Neural progenitor cell (in vitro differentiated cells): ENCODE results near the gene MCUB. TPM values are rescaled to one million over a fixed set of nuclear protein-coding genes. Genes with fewer than 3 reads are reported as not detected.

Experiments used
- DNase-seq: peaks from one replicate; pipeline ENCODE4 v3.0.0-alpha.2; 2016; ENCODE audit warnings: low spot score
- H2AFZ ChIP-seq: fragments of 200-600 bp; sonication (generic); replicated peaks from 2 replicates; pipeline ENCODE4 v1.6.1; 2016; ENCODE audit warnings: antibody characterized with exemption
- H3F3A ChIP-seq: fragments of 200-600 bp; sonication (generic); 2 replicates; pipeline ENCODE4 v1.6.1; 2016; ENCODE audit warnings: antibody characterized with exemption, low read depth
- H3K27ac ChIP-seq: fragments of 200-600 bp; sonication (generic); 2 replicates; pipeline ENCODE4 v1.5.1; 2016; ENCODE audit warnings: mild to moderate bottlenecking
- H3K27me3 ChIP-seq: fragments of 200-600 bp; sonication (generic); 2 replicates; pipeline ENCODE4 v1.6.1; 2016; ENCODE audit warnings: mild to moderate bottlenecking, moderate library complexity
- H3K36me3 ChIP-seq: fragments of 200-600 bp; sonication (generic); 2 replicates; pipeline ENCODE4 v1.5.1; 2016
- H3K4me1 ChIP-seq: fragments of 200-600 bp; sonication (generic); 2 replicates; pipeline ENCODE4 v1.6.1; 2016; ENCODE audit warnings: mixed run types
- H3K4me2 ChIP-seq: fragments of 200-600 bp; sonication (generic); 2 replicates; pipeline ENCODE4 v1.6.1; 2016
- H3K4me3 ChIP-seq: fragments of 200-600 bp; sonication (generic); 2 replicates; pipeline ENCODE4 v1.5.1; 2016
- H3K79me2 ChIP-seq: fragments of 200-600 bp; sonication (generic); 2 replicates; pipeline ENCODE4 v1.6.1; 2016; ENCODE audit warnings: low read depth
- H3K9ac ChIP-seq: fragments of 200-600 bp; sonication (generic); 2 replicates; pipeline ENCODE4 v1.6.1; 2016
- H3K9me3 ChIP-seq: fragments of 200-600 bp; sonication (generic); 2 replicates; pipeline ENCODE4 v1.5.1; 2016; ENCODE audit warnings: low read depth
- H4K20me1 ChIP-seq: fragments of 200-600 bp; sonication (generic); 2 replicates; pipeline ENCODE4 v1.6.1; 2016; ENCODE audit warnings: low read depth
- H3K27ac Mint-ChIP-seq: 3 replicates; pipeline ENCODE4 v1.8.0; 2021; ENCODE audit warnings: mixed read lengths
- H3K27me3 Mint-ChIP-seq: 2 replicates; pipeline ENCODE4 v1.8.0; 2022; ENCODE audit warnings: low read depth, mild to moderate bottlenecking, inconsistent platforms, moderate library complexity, mixed read lengths; ENCODE audit not compliant: insufficient read depth
- H3K36me3 Mint-ChIP-seq: 3 replicates; pipeline ENCODE4 v1.8.0; 2021; ENCODE audit warnings: mixed read lengths
- H3K4me1 Mint-ChIP-seq: 3 replicates; pipeline ENCODE4 v1.8.0; 2021; ENCODE audit warnings: mixed read lengths
- H3K4me3 Mint-ChIP-seq: 3 replicates; pipeline ENCODE4 v1.8.0; 2021; ENCODE audit warnings: mild to moderate bottlenecking, moderate library complexity, mixed read lengths
- H3K9me3 Mint-ChIP-seq: 3 replicates; pipeline ENCODE4 v1.8.0; 2020; ENCODE audit warnings: mixed read lengths
- EZH2 ChIP-seq: fragments of 200-600 bp; sonication (generic); IDR thresholded peaks from 2 replicates; pipeline ENCODE4 v1.6.1; 2017; ENCODE audit warnings: antibody characterized with exemption, mild to moderate bottlenecking, moderate library complexity
- EZH2phosphoT487 ChIP-seq: fragments of 200-600 bp; sonication (generic); IDR thresholded peaks from 2 replicates; pipeline ENCODE4 v1.6.1; 2017; ENCODE audit warnings: antibody characterized with exemption
- total RNA-seq: library from RNA; depleted of rRNA; stranded (reverse); fragments of >200 nt; gene quantifications from 2 replicates; pipeline ENCODE4 v1.2.3, GENCODE V29; 2015; ENCODE audit warnings: low replicate concordance
- TF ChIP-seq, protein P1 (sequence below): fragments of 200-600 bp; sonication (generic); IDR thresholded peaks from 2 replicates; pipeline ENCODE4 v1.5.1; 2017; ENCODE audit warnings: antibody characterized with exemption, mild to moderate bottlenecking

MCUB gene
- total RNA-seq, 1 donor from 2014 or later: 30.5 TPM

DNA sequence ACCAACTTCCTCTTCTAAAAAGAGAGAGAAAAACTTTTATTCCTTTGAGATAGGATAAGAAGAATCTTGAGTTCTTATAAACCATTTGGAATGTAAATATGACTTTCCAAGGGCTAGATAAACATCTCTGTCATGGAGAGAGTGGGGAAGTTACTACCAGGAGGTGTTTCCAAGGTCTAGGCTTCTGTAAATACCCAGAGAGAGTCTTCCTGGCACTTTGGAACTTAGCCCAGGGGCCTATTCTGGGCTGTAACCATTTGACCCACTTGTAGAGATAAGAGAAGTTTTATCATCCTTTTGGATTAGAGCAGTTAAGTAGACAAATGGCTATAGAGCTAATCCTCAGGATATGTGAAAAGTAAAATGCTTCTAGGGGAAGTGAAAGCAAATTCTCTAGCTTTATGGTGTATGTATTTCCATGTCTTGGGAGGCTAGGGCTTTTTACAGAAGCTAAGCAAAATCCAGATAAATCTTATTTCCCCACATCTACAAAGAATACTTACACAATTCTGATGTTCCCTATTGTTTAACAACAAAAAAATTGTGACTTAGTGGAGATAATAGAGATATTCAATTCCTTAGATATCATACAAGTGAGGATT is 51.1 kb downstream of the MCUB start:
- Mint-ChIP-seq H3K27ac (no peak overlapping the region), H3K27me3 (no peaks in the 10 kb centered on the region), H3K4me3 (no peak overlapping the region), H3K4me1 (no peaks in the 10 kb centered on the region), H3K36me3 (peaks cover 8% of the 10 kb centered on the region), H3K9me3 (peaks cover 30% of the 10 kb centered on the region)
- Histone ChIP-seq H2AFZ (no peak overlapping the region), H3K4me2 (no peak overlapping the region), H3K27me3 (no peaks in the 10 kb centered on the region), H3F3A (no peaks in the 10 kb centered on the region), H3K36me3 (no peaks in the 10 kb centered on the region), H3K79me2 (no peaks in the 10 kb centered on the region), H3K4me1 (no peaks in the 10 kb centered on the region), H3K9me3 (no peaks in the 10 kb centered on the region), H3K27ac (no peak overlapping the region), H4K20me1 (no peaks in the 10 kb centered on the region), H3K9ac (no peak overlapping the region), H3K4me3 (no peak overlapping the region)
- DNase-seq: no peak
- TF ChIP-seq EZH2 (no peak), EZH2phosphoT487 (no peak)
- TF ChIP-seq, protein P1, sequence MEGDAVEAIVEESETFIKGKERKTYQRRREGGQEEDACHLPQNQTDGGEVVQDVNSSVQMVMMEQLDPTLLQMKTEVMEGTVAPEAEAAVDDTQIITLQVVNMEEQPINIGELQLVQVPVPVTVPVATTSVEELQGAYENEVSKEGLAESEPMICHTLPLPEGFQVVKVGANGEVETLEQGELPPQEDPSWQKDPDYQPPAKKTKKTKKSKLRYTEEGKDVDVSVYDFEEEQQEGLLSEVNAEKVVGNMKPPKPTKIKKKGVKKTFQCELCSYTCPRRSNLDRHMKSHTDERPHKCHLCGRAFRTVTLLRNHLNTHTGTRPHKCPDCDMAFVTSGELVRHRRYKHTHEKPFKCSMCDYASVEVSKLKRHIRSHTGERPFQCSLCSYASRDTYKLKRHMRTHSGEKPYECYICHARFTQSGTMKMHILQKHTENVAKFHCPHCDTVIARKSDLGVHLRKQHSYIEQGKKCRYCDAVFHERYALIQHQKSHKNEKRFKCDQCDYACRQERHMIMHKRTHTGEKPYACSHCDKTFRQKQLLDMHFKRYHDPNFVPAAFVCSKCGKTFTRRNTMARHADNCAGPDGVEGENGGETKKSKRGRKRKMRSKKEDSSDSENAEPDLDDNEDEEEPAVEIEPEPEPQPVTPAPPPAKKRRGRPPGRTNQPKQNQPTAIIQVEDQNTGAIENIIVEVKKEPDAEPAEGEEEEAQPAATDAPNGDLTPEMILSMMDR: no peak

DNA sequence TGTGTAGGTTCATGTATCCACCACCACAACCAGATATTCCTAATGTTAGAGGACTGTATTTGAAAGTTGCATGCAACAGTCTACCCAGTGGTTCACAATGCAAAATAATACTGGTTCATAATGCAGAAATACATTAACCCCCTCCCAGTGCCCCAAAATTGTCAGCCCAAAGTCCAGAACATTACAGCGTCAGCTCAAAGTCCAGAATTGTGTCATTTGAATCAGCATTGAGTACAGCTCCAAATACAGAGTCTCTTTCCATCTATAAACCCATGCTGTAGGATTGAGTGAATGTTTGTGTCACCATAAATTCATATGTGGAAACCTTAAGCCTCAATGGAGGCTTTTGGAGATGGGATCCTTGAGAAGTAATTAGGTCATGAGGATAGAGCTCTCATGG is 54.0 kb downstream of the MCUB start:
- Histone ChIP-seq H2AFZ (no peak overlapping the region), H3K4me3 (no peak overlapping the region), H3K27ac (no peak overlapping the region), H3K79me2 (no peaks in the 10 kb centered on the region), H3K4me2 (no peak overlapping the region), H3K9ac (no peak overlapping the region), H4K20me1 (no peaks in the 10 kb centered on the region), H3F3A (no peaks in the 10 kb centered on the region), H3K27me3 (no peaks in the 10 kb centered on the region), H3K36me3 (no peaks in the 10 kb centered on the region), H3K9me3 (no peaks in the 10 kb centered on the region), H3K4me1 (no peaks in the 10 kb centered on the region)
- no peak overlapping the region for H3K27ac Mint-ChIP-seq
- no peak overlapping the region for H3K4me3 Mint-ChIP-seq
- DNase-seq: no peak
- H3K27me3 Mint-ChIP-seq: no peaks in the 10 kb centered on the region
- no peak for TF ChIP-seq EZH2
- no peak for TF ChIP-seq EZH2phosphoT487
- TF ChIP-seq, protein P1: no peak
- peaks cover 10% of the 10 kb centered on the region for H3K9me3 Mint-ChIP-seq
- no peaks in the 10 kb centered on the region for H3K4me1 Mint-ChIP-seq
- peaks cover 2% of the 10 kb centered on the region for H3K36me3 Mint-ChIP-seq

GRCh38 chr4:109614466-109614865 is 54.4 kb downstream of the MCUB start:
- DNase-seq: no peak
- no peak overlapping the region for H3K27ac ChIP-seq
- H3K27ac Mint-ChIP-seq: no peak overlapping the region
- H3K4me1 Mint-ChIP-seq: no peaks in the 10 kb centered on the region
- no peaks in the 10 kb centered on the region for H3K4me1 ChIP-seq
- no peak overlapping the region for H3K4me2 ChIP-seq
- H3K9me3 Mint-ChIP-seq: peaks cover 9% of the 10 kb centered on the region
- TF ChIP-seq, protein P1: no peak
- TF ChIP-seq EZH2phosphoT487: no peak
- no peak for TF ChIP-seq EZH2
- no peaks in the 10 kb centered on the region for H3K27me3 ChIP-seq
- H3K27me3 Mint-ChIP-seq: no peaks in the 10 kb centered on the region
- H3K4me3 ChIP-seq: no peak overlapping the region
- H3K79me2 ChIP-seq: no peaks in the 10 kb centered on the region
- H3K36me3 Mint-ChIP-seq: peaks cover 2% of the 10 kb centered on the region
- H2AFZ ChIP-seq: no peak overlapping the region
- H3K9me3 ChIP-seq: no peaks in the 10 kb centered on the region
- no peak overlapping the region for H3K4me3 Mint-ChIP-seq
- no peaks in the 10 kb centered on the region for H4K20me1 ChIP-seq
- no peaks in the 10 kb centered on the region for H3F3A ChIP-seq
- no peaks in the 10 kb centered on the region for H3K36me3 ChIP-seq
- H3K9ac ChIP-seq: no peak overlapping the region
